Activated T-helper 1 cell treated with anti-CD3 and anti-CD28 coated beads, Interleukin-2, amount 50 U/mL, for 16 hours (primary cell): Measurements from ENCODE around the gene C16orf54.
"Not testable (repeated sequence)": the region's sequence is repeated elsewhere in the genome, so short reads cannot be mapped to it uniquely, and the experiment has no call there.

Experiments used
- DNase-seq, 2 donors: peaks; one replicate each; pipeline ENCODE4 v3.0.0-alpha.2; 2020; ENCODE audit warnings: low read depth in 1 of 2, low spot score in 1 of 2

C16orf54 gene

GRCh38 chr16:29710227-29711219 lies 35.3 kb downstream of the C16orf54 start:
- no peak for DNase-seq

- DNase-seq, result not testable (repeated sequence)
These were observed 36.1 kb downstream of the C16orf54 start for GRCh38 chr16:29709657-29710056.

- DNase-seq, result no peak
These were observed 36.7 kb downstream of the C16orf54 start for GRCh38 chr16:29708917-29709600.

DNA sequence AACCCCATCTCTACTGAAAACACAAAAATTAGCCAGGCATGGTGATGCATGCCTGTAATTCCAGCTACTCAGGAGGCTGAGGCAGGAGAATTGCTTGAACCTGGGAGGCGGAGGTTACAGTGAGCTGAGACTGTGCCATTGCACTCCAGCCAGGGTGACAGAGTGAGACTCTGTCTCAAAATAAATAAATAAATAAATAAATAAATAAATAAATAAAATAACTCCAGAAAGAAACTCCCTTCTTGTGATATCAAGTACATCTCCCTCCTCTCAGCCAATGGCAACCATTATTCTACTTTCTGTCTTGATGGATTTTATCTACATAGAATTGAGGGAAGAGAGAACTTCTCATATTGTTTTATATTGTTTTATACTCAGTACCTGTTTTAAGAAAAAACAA lies 38.6 kb downstream of the C16orf54 start:
- DNase-seq, result not testable (repeated sequence)

DNA sequence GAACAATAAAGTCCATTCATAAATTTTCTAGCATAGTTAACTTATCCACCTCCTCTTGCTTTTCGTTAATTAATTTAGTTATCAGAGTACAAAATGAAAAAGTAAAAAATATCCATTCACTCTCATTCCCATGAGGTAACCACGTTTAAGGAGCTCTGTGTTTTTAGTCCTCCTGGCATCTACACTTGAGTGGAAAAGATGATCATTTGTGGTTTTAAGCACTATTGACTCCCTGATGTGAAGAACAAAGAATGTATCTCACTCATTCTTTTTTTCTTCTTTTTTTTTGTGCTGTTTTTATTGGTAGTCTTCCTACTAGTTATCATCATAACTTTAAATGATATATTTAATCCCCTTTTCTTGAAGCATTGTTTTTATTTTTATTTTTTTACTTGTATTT lies 40.8 kb downstream of the C16orf54 start:
- no peak for DNase-seq

DNA sequence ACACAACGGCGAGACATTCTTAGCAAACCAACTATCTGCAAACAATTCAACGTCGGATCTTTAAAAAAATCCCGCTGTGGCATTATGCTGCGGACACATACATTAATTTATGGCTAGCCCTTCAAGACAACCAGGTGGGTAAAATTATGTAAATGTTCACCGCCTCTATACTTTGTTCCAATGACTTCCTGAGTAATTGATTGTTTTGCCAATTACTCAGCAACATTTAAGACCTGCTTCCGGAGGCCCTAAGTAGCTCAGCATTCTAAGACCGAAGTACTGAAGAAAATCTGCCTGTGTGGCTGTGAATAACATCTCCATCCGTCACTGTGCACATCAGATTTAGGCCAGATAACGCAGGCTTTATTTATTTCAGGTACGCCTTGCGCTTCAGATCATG lies 43.5 kb downstream of the C16orf54 start:
- DNase-seq, result no peak

DNA sequence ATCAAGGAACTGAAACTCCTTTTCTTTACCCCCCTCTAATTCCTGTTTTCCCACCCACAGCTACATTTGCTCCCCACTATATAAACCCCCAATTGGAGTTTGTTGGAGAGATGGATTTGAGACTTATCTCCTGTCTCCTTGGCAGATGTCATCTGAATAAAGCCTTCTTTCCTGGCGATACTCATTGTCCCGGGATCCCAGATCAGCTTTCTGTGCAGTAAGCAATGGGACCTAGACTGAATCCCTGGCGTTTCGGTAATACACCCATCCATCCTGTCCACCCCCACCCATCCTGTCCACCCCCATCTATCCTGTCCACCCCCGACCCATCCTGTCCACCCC lies 44.6 kb downstream of the C16orf54 start:
- DNase-seq, result no peak

GRCh38 chr16:29700253-29700987 lies 45.4 kb downstream of the C16orf54 start:
- DNase-seq, result peak; percentile 60 to 65

GRCh38 chr16:29699324-29700219 lies 46.2 kb downstream of the C16orf54 start:
- no peak for DNase-seq

DNA sequence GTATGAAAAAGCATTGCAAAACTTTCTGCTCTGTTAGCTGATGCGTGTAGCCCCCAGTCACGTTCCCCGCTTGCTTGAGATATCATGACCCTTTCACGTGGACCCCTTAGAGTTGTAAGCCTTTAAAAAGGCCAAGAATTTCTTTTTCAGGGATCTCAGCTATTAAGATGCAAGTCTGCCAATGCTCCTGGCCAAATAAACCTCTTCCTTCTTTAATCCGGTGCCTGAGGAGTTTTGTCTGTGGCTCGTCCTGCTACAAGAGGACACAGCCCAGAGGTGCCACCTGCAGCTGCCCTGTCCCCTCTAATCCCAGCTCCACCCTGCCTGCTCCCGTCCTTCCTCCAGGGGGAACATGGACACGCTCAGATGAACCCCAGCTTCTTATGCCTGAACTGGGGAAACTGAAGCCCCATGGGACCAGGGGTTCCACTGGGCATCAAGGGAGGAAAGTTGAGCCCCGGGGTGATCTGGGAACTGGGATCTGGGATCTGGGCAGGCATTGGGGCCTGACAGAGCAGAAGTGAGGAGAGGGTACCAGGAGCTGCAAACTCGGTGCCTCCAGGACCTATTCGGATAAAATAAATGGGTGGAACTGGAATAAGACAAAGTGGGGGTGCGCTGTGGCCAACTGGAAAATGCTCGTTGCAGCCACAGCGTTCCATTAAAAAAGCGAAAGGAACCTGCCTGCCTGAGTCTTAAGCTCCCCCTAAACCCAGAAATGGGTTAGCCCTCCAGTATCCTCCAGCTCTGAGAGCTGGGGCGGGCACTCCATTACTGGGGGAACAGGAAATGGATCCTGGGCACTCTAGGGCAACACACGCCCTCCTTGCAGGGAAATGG lies 47.1 kb downstream of the C16orf54 start:
- no peak for DNase-seq

- DNase-seq, result no peak
These were observed 47.7 kb downstream of the C16orf54 start for GRCh38 chr16:29698042-29698441.

- no peak for DNase-seq
These were observed 48.4 kb downstream of the C16orf54 start for GRCh38 chr16:29697391-29697790.

DNA sequence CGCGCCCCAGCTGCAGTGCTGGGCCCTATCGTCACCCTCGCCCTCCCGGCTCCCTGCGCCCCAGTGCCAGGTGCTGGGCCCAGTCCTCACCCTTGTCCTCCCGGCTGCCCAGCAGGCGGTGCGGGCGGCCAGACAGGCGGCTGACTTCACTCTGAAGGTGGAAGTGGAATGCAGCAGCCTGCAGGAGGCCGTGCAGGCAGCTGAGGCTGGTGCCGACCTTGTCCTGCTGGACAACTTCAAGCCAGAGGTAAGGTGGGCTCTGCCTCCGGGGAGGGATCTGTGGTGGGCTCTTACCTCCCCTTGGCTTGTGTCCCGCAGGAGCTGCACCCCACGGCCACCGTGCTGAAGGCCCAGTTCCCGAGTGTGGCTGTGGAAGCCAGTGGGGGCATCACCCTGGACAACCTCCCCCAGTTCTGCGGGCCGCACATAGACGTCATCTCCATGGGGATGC lies 48.9 kb downstream of the C16orf54 start:
- no peak for DNase-seq

GRCh38 chr16:29695675-29696074 lies 50.1 kb downstream of the C16orf54 start:
- DNase-seq, result not testable (repeated sequence)

- DNase-seq, result no peak
These were observed 51.2 kb downstream of the C16orf54 start for GRCh38 chr16:29694384-29695195.

DNA sequence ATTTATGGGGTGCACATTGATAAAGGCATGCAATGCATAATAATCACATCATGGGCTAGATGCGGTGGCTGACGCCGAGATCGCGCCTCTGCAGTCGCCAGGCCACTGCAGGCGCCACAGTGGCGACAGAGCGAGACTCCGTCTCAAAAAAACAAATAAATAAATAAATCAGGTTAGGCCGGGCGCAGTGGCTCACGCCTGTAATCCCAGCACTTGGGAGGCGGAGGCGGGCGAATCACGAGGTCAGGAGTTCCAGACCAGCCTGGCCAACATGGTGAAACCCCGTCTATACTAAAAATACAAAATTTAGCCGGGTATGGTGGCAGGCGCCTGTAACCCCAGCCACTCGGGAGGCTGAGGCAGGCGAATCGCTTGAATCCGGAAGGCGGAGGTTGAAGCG lies 53.2 kb downstream of the C16orf54 start:
- not testable (repeated sequence) for DNase-seq
